GM23338 (cell line): ENCODE data around the gene ATP9A.

Experiments
- EZH2 ChIP-seq: fragments of 200-600 bp; sonication (generic); IDR thresholded peaks from one replicate; pipeline ENCODE4 v1.8.0; 2017; ENCODE audit warnings: antibody characterized with exemption, mild to moderate bottlenecking, low read depth; ENCODE audit not compliant: unreplicated experiment
- POLR2AphosphoS5 ChIP-seq: IDR thresholded peaks from 2 replicates; pipeline ENCODE4 v1.6.1; 2016; ENCODE audit warnings: antibody characterized with exemption, low read depth
- TF ChIP-seq, protein P1 (sequence below): IDR thresholded peaks from 2 replicates; pipeline ENCODE4 v1.6.1; 2016; ENCODE audit warnings: antibody characterized with exemption
- TF ChIP-seq, protein P2 (sequence below): IDR thresholded peaks from one replicate; pipeline ENCODE4 v1.6.1; 2018; ENCODE audit warnings: antibody characterized with exemption; ENCODE audit not compliant: unreplicated experiment

GRCh38 chr20:51668515-51668914 lies 99.7 kb downstream of the ATP9A start:
- no peak for TF ChIP-seq EZH2
- TF ChIP-seq POLR2AphosphoS5, result no peak
- TF ChIP-seq, protein P1, sequence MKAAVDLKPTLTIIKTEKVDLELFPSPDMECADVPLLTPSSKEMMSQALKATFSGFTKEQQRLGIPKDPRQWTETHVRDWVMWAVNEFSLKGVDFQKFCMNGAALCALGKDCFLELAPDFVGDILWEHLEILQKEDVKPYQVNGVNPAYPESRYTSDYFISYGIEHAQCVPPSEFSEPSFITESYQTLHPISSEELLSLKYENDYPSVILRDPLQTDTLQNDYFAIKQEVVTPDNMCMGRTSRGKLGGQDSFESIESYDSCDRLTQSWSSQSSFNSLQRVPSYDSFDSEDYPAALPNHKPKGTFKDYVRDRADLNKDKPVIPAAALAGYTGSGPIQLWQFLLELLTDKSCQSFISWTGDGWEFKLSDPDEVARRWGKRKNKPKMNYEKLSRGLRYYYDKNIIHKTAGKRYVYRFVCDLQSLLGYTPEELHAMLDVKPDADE, result no peak
- TF ChIP-seq, protein P2, sequence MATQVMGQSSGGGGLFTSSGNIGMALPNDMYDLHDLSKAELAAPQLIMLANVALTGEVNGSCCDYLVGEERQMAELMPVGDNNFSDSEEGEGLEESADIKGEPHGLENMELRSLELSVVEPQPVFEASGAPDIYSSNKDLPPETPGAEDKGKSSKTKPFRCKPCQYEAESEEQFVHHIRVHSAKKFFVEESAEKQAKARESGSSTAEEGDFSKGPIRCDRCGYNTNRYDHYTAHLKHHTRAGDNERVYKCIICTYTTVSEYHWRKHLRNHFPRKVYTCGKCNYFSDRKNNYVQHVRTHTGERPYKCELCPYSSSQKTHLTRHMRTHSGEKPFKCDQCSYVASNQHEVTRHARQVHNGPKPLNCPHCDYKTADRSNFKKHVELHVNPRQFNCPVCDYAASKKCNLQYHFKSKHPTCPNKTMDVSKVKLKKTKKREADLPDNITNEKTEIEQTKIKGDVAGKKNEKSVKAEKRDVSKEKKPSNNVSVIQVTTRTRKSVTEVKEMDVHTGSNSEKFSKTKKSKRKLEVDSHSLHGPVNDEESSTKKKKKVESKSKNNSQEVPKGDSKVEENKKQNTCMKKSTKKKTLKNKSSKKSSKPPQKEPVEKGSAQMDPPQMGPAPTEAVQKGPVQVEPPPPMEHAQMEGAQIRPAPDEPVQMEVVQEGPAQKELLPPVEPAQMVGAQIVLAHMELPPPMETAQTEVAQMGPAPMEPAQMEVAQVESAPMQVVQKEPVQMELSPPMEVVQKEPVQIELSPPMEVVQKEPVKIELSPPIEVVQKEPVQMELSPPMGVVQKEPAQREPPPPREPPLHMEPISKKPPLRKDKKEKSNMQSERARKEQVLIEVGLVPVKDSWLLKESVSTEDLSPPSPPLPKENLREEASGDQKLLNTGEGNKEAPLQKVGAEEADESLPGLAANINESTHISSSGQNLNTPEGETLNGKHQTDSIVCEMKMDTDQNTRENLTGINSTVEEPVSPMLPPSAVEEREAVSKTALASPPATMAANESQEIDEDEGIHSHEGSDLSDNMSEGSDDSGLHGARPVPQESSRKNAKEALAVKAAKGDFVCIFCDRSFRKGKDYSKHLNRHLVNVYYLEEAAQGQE, result no peak
